Endothelial cell of umbilical vein (primary cell): ENCODE measurements around the gene IFNA7. TPM values are rescaled to one million over a fixed set of nuclear protein-coding genes. Genes with fewer than 3 reads are reported as not detected.

Experiments used
- BruUV-seq: library from RNA; stranded (reverse); fragments of 400-500 nt; replicated peaks from 2 replicates; lab custom pipeline; 2021; lab: Mats Ljungman, UMichigan
- CTCF ChIA-PET: fragments of 300-600, 350-600 bp; sonication (Branson Sonifier 250); formaldehyde crosslinking; loops from one replicate; lab custom pipeline; 2021; ENCODE audit warnings: antibody characterized with exemption, inconsistent platforms; lab: Charles Lee
- POLR2A ChIA-PET: fragments of 300-600, 350-600 bp; sonication (Branson Sonifier 250); formaldehyde crosslinking; loops from one replicate; lab custom pipeline; 2021; ENCODE audit warnings: antibody characterized with exemption, inconsistent platforms; lab: Charles Lee
- DNase-seq: peaks from one replicate; pipeline ENCODE4 v3.0.0-alpha.2; 2011; ENCODE audit warnings: low read depth, low spot score
- FAIRE-seq: peaks from 2 replicates; lab custom pipeline; 2011; peaks lifted over from hg19 to GRCh38; lab: Jason Lieb, UNC
- H2AFZ ChIP-seq: 2 replicates; pipeline ENCODE4 v1.6.0; 2012; ENCODE audit warnings: low read depth, low read length, control low read depth, inconsistent platforms
- H3K27ac ChIP-seq: 2 replicates; pipeline ENCODE4 v1.5.1; 2011; ENCODE audit warnings: low read depth, mild to moderate bottlenecking, control low read depth, low read length, moderate library complexity; ENCODE audit not compliant: insufficient read depth
- H3K27me3 ChIP-seq, 2 experiments: 2 replicates each; pipeline versions ENCODE4 v1.6.0 to v1.6.1; 2011; ENCODE audit warnings: low read length in 2 of 2, mixed read lengths in 1 of 2; ENCODE audit not compliant: control insufficient read depth in 2 of 2, insufficient read depth in 2 of 2
- H3K36me3 ChIP-seq, 2 experiments: 2 replicates in 1 of 2; 3 replicates in 1 of 2; pipeline ENCODE4 v1.5.1; 2011; ENCODE audit warnings: low read length in 2 of 2, mild to moderate bottlenecking in 1 of 2, moderate library complexity in 1 of 2; ENCODE audit not compliant: control insufficient read depth in 2 of 2, insufficient read depth in 2 of 2; ENCODE audit errors: extremely low read depth in 1 of 2
- H3K4me1 ChIP-seq: 3 replicates; pipeline ENCODE4 v1.5.1; 2011; ENCODE audit warnings: mild to moderate bottlenecking, low read length; ENCODE audit not compliant: control insufficient read depth, insufficient read depth; ENCODE audit errors: extremely low read depth
- H3K4me2 ChIP-seq: 2 replicates; pipeline ENCODE4 v1.6.1; 2011; ENCODE audit warnings: low read length, control low read depth, mixed read lengths; ENCODE audit not compliant: insufficient read depth
- H3K4me3 ChIP-seq, 3 experiments: fragments of 200-600 bp in 1 of 3; sonication (generic), shearing (Covaris generic) in 1 of 3; replicated peaks in 1 of 3; 2 replicates each; pipeline ENCODE4 v1.5.1; 2011 to 2016; ENCODE audit warnings: control low read depth in 3 of 3, low read length in 3 of 3, mild to moderate bottlenecking in 2 of 3, inconsistent platforms in 1 of 3, low read depth in 1 of 3, moderate library complexity in 1 of 3; ENCODE audit not compliant: insufficient read depth in 1 of 3
- H3K79me2 ChIP-seq: 2 replicates; pipeline ENCODE4 v1.6.0; 2012; ENCODE audit warnings: low read length, inconsistent platforms; ENCODE audit not compliant: control insufficient read depth, insufficient read depth
- H3K9ac ChIP-seq: replicated peaks from 2 replicates; pipeline ENCODE3; 2011; ENCODE audit warnings: low read length, control low read depth; ENCODE audit not compliant: insufficient read depth; ENCODE audit errors: extremely low read depth
- H3K9me1 ChIP-seq: replicated peaks from 3 replicates; pipeline ENCODE4 v1.6.0; 2011; ENCODE audit warnings: mild to moderate bottlenecking, low read length; ENCODE audit not compliant: control insufficient read depth, insufficient read depth; ENCODE audit errors: extremely low read depth
- H3K9me3 ChIP-seq: replicated peaks from 2 replicates; pipeline ENCODE4 v1.5.1; 2012; ENCODE audit warnings: low read length, inconsistent platforms; ENCODE audit not compliant: control insufficient read depth, insufficient read depth
- H4K20me1 ChIP-seq: replicated peaks from 2 replicates; pipeline ENCODE3; 2011; ENCODE audit warnings: mild to moderate bottlenecking, low read length; ENCODE audit not compliant: control insufficient read depth, insufficient read depth; ENCODE audit errors: extremely low read depth
- EZH2 ChIP-seq: IDR thresholded peaks from 2 replicates; pipeline ENCODE4 v1.6.1; 2012; ENCODE audit warnings: borderline replicate concordance, low read depth, mild to moderate bottlenecking, moderate library complexity, low read length, inconsistent platforms; ENCODE audit not compliant: severe bottlenecking
- FOS ChIP-seq: IDR thresholded peaks from 2 replicates; pipeline ENCODE4 v1.6.1; 2011; ENCODE audit warnings: mild to moderate bottlenecking, low read length, moderate library complexity, borderline replicate concordance; ENCODE audit not compliant: insufficient read depth
- GATA2 ChIP-seq: IDR thresholded peaks from 2 replicates; pipeline ENCODE4 v1.7.0; 2011; ENCODE audit warnings: low read depth, mild to moderate bottlenecking, moderate library complexity, mixed read lengths, low read length; ENCODE audit not compliant: insufficient read length, insufficient read depth
- JUN ChIP-seq: IDR thresholded peaks from 2 replicates; pipeline ENCODE4 v1.6.1; 2011; ENCODE audit warnings: borderline replicate concordance, low read depth; ENCODE audit not compliant: insufficient read length, insufficient read depth
- MAX ChIP-seq: IDR thresholded peaks from 2 replicates; pipeline ENCODE4 v1.6.1; 2011; ENCODE audit not compliant: insufficient read depth, insufficient read length
- MYC ChIP-seq: IDR thresholded peaks from one replicate; pipeline ENCODE4 v1.6.1; 2011; ENCODE audit warnings: mild to moderate bottlenecking, low read depth, low read length
- POLR2A ChIP-seq: IDR thresholded peaks from 2 replicates; pipeline ENCODE4 v1.6.1; 2012; ENCODE audit warnings: low read depth, mild to moderate bottlenecking, control low read depth, low read length
- POLR2AphosphoS5 ChIP-seq: IDR thresholded peaks from 2 replicates; pipeline ENCODE4 v1.6.1; 2012; ENCODE audit warnings: low read depth, mild to moderate bottlenecking, control low read depth, low read length, moderate library complexity; ENCODE audit not compliant: insufficient read depth
- dilution Hi-C: fragments of 300-500 bp; cut with MboI; formaldehyde crosslinking; loops from one replicate; pipeline ENCODE4 v1.15.0; 2019; ENCODE audit warnings: low sequenced_read_pairs; ENCODE audit not compliant: extremely low pct_ligation_motif_present
- intact Hi-C: fragments of 100-400 bp; cut with micrococcal nuclease; formaldehyde crosslinking; loops from one replicate; pipeline ENCODE4 v1.10.0; 2022
- polyA plus RNA-seq, 4 experiments: library from polyadenylated mRNA; depleted of rRNA in 3 of 4; stranded (reverse) in 3 of 4; unstranded in 1 of 4; fragments of >200 nt; gene quantifications; 2 replicates each; pipeline versions ENCODE4 v1.2.1 to v1.2.3, GENCODE V29; 2011 to 2012; ENCODE audit warnings: missing spikeins in 1 of 4
- total RNA-seq: library from RNA; stranded (reverse); gene quantifications from 2 replicates; pipeline ENCODE4 v1.2.3, GENCODE V29; 2021
- TF ChIP-seq, protein P1 (sequence below), 2 donors: IDR thresholded peaks; 1 replicate in 1 of 2; 2 replicates in 1 of 2; pipeline ENCODE4 v1.5.1; 2011; ENCODE audit warnings: low read length in 2 of 2, mild to moderate bottlenecking in 2 of 2, moderate library complexity in 2 of 2, control low read depth in 1 of 2, inconsistent platforms in 1 of 2, low read depth in 1 of 2; ENCODE audit not compliant: insufficient read depth in 1 of 2; ENCODE audit errors: extremely low read depth in 1 of 2

Gene IFNA7
- total and polyA plus RNA-seq, 2 donors (not counting 3 experiments of a cell fraction or from before 2014, with no cell fraction given): not detected

DNA sequence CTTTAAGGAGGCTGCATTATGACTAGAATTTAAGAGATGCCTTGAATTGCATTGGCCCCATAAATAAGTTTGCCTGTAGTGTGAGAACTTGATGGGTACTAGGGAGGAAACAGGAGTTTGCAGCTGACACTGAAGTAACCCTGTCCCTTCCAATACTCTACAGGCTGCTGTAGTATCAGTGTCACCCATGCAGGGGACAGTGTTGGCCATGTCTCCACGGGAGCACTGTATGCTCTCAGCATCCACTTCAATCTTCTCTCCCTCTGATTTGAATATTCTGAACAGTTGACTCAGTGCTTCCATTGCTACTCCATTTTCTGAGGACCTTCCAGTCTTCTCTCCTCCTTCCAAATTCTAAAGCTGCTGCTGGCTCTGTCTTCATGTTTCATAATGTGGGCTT is 49.2 kb upstream of the IFNA7 start:
- no peaks in the 10 kb centered on the region for H3K9me3 ChIP-seq
- POLR2A ChIA-PET: no interaction called here
- TF ChIP-seq MYC: no peak
- no peak for TF ChIP-seq EZH2
- TF ChIP-seq FOS: no peak
- TF ChIP-seq, protein P1, sequence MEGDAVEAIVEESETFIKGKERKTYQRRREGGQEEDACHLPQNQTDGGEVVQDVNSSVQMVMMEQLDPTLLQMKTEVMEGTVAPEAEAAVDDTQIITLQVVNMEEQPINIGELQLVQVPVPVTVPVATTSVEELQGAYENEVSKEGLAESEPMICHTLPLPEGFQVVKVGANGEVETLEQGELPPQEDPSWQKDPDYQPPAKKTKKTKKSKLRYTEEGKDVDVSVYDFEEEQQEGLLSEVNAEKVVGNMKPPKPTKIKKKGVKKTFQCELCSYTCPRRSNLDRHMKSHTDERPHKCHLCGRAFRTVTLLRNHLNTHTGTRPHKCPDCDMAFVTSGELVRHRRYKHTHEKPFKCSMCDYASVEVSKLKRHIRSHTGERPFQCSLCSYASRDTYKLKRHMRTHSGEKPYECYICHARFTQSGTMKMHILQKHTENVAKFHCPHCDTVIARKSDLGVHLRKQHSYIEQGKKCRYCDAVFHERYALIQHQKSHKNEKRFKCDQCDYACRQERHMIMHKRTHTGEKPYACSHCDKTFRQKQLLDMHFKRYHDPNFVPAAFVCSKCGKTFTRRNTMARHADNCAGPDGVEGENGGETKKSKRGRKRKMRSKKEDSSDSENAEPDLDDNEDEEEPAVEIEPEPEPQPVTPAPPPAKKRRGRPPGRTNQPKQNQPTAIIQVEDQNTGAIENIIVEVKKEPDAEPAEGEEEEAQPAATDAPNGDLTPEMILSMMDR (IDR thresholded peaks at IDR 0.05; ENCODE audit: extremely low read depth in 1 of 2, insufficient read depth in 1 of 2, low read depth in 1 of 2, low read length in 2 of 2): no peak
- TF ChIP-seq MAX: no peak
- TF ChIP-seq JUN: no peak
- TF ChIP-seq GATA2: no peak
- no peak for TF ChIP-seq POLR2AphosphoS5
- no peak for TF ChIP-seq POLR2A
- H3K36me3 ChIP-seq: no peaks in the 10 kb centered on the region
- H3K4me1 ChIP-seq: peaks cover 3% of the 10 kb centered on the region
- BruUV-seq: no TSS peak
- H3K9ac ChIP-seq: no peak overlapping the region
- FAIRE-seq (no peak), DNase-seq (no peak)
- H3K27ac ChIP-seq: no peak overlapping the region
- no peak overlapping the region for H3K4me2 ChIP-seq
- H3K79me2 ChIP-seq: no peaks in the 10 kb centered on the region
- CTCF ChIA-PET: interaction anchor here (1.1 to 4.7 kb wide), 6 partner anchors 16 to 204 kb away, joined by 3 to 63 read pairs (median 11); no protein-coding TSS in a partner anchor
- dilution Hi-C loops: no loop called here
- no peaks in the 10 kb centered on the region for H4K20me1 ChIP-seq
- no peak overlapping the region for H3K4me3 ChIP-seq
- intact Hi-C loops: loop anchor here (5.0 kb wide), 1 partner anchor 216 kb away; no protein-coding TSS in a partner anchor
- H3K9me1 ChIP-seq: no peaks in the 10 kb centered on the region
- H2AFZ ChIP-seq: no peak overlapping the region
- peaks cover 23 to 47% of the 10 kb centered on the region in 2 experiments for H3K27me3 ChIP-seq
